GM21515 (cell line): ENCODE results near the gene CCDC142.
A peak's percentile ranks its signal among the peaks of the same experiment; 100 is the strongest.
"Not testable (repeated sequence)": the region's sequence is repeated elsewhere in the genome, so short reads cannot be mapped to it uniquely, and the experiment has no call there.

Source experiments
- ATAC-seq: cut with Tn5 transposase; IDR thresholded peaks from one replicate; pipeline ENCODE4 v1.9.1; 2021; ENCODE audit not compliant: unreplicated experiment

CCDC142 gene

DNA sequence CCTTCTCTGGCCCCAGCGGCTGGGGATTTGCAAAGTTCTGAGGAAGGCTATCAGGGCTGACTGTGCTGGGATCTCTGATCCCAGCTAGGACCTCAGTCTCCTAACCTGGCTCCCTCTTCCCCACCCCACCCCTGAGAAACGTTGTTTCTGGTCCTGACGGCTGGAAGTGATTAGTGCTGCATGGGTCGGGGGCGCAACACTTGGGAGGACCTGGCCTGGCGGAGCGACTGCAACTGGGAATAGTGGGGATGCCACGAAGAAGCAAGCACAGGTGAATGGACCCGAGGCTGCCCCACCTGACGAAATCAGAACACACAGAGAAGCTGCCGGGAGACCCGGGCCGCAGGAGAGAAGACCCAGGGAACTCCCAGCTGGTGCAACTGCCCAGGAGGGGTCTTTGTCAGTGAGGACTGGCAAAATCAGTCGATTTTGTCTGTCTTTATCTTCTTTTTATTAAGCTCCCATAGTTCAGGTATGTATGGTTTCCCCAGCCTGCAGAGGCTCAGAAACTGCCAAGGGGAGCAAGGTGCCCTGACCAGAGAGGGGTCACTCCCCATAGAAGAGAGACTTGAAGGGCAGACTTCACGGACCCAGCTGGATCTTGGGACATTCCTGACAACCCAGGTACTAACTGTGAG is 17.3 kb upstream of the CCDC142 start:
- ATAC-seq = no peak

DNA sequence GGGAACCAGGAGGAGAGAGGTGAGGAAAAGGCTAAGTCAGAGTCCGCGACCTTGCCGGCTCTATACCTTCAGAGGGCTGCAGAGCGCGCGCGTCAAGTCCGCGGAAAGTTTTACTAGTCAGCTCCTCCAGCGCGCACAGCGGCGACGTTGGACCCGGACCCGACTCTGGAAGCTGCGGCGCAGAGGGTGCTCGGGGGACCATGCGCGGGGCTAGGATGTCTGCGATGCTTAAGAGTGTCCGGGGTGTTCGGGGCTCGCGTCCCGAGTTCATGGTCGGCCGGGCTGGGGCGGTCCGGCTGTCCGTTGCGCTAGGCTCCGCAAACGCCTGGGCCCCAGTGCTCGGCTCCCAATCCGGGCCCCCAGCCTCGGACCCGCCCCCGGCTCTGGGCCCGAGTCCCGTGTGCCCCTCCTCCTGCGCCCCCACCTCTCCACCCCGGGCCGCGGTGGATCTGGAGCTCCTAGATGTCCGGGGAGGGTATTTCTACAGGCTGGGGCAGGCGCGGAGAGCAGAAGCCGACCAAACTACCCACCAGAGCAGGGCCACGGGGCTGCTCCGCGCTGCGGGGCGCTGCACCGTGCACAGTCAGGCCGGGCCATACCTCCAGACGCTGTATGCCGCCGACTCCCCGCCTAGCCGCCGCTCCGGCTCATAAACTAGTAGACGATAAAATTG is 16.6 kb upstream of the CCDC142 start, which contains the start of gene LBX2:
Gene LBX2 (minus strand): TSS at position 337 of the 673 bp plus-strand sequence. CDS start 66 bp downstream, at position 271.
- ATAC-seq = no peak

DNA sequence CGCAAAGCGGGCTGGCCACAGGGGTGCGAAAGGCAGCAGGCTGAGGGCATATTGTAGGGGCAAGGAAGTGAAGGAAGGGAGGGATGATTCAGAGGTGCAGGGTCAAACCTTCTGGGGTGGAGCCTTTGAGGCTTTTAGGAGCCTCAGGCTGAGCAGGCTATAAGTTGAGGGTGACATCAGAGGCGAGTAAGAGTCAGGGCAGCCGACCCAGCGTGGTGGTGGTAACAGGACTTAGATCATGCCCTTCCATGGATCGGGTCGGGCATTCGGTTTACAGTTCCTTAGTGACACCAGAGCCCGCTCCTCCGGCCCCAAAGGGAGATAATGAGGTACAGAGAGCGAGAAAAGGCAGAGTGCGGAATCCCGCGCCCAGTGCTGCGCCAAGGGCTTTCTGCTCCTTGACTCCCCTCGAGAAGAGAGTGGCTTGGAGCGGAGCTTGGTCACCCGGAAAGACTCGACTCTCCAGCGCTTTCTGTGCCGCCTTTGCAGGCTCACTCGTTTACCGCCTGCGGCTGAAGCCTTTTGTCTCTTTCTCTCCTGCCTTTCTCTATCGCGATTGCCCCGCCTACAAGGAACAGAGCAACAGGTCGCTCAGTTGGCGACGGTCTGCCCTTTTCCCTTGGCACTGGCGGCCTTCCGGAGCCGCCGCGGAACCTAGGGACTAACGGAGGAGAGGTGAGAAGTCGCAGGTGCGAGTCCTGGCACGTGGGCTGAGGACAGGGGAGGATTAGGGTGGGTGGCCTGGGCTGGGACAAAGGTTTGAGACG is 15.9 kb upstream of the CCDC142 start:
- ATAC-seq = no peak

DNA sequence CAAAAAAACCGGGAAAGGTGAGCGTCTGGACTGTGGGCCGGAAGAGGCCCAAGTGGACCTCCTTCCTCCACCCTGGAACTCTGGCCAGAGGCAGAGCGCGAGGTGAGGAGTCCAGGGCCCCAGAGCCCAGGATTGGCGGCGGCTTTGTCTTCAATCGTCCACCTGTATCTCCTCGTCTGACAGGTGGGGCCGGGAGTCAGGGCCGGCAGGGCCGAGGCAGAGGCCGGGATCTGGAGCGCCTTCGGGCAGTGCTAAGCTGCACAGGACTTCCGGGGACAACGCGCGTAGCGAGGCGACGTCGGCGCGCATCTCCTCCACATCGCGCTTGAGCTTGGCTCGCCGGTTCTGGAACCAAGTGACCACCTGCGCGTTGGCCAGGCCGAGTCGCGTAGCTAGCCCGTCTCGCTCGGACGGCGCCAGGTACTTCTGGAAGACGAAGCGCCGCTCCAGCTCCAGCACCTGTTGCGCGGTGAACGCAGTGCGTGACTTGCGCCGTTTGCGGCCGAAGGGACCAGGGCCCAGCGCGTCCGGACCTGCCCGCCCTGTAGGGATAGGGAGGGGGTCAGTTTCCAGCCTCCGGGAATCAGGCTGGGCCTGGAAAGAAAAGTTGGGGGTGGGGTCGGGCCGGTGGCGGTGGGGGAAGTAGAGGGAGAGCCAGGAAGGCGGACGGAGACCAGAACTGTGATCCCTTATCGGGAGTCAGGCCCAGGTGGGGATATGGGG is 15.1 kb upstream of the CCDC142 start:
- ATAC-seq = no peak

DNA sequence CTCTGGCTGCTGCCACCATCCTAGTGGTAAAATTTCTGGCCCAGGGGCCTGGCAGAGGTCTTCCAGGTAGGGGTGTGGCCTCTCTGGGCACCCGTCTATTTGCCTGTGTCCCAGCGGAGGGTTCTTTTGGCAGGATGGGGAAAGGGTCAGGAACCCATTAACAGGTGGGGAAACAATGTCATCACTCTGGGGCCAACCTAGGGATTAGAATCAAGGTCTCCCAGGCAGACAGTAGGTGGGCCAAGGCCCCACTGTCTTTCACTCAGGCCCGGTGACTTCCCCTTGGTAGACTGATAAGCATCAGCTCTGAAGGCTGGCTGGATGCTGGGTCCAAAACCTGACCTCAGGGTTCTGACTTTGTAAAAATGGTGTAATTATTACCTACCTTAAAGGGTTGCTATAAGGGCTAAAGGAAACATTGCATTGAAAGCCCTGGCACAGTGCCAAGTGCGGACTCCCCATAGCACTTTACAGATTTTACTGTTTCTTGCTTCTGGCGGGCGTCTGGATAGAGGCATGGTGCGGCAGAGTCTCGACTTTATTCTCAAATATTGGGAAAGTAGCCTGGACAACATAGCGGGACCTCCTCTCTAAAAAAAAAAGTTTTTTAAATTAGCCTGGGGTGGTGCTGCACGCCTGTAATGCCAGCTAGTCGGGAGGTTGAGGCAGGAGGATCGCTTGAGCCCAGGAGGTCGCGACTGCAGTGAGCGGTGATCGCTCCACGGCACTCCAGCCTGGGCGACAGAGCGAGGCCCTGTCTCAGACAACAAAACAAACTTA is 14.4 kb upstream of the CCDC142 start:
- ATAC-seq = no peak

DNA sequence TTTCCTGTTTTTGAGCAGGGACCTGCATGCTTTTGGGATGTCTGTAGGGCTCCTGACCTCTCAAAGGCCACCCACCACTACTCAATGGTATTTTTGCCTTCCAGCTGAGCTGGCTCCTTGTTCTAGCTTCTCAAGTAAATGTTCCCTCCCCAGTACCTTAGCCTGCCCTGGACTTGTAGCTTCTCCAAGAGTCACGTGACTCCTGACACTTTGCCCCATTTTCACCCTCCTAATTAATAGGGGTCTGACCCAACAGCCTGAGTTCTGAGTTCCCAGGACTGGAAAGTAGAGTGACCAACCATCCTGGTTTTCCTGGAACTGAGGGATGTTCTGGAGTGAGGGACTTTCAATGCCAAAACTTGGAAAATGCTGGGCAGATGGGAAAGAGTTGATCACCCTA is 12.6 kb upstream of the CCDC142 start:
- no peak for ATAC-seq

DNA sequence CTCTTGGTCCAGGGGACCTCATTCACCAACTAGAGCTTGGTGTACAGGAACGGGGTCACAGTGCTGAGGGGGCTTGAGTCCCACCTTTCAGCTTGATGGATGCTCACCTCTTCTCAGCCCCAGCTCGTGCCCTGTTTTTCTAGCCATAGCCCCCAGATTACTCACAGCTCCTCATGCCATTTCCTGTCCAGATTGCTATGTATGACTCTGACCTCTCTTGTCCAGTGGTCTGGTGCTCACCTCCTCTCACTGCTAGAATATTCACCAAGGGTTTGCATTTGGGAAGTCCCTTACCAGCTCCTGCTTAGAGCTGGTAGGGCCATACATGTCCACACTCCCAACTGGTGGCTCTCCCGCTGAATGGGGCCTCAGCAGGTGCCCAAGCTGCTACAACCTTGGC is 10.7 kb upstream of the CCDC142 start:
- ATAC-seq = no peak

DNA sequence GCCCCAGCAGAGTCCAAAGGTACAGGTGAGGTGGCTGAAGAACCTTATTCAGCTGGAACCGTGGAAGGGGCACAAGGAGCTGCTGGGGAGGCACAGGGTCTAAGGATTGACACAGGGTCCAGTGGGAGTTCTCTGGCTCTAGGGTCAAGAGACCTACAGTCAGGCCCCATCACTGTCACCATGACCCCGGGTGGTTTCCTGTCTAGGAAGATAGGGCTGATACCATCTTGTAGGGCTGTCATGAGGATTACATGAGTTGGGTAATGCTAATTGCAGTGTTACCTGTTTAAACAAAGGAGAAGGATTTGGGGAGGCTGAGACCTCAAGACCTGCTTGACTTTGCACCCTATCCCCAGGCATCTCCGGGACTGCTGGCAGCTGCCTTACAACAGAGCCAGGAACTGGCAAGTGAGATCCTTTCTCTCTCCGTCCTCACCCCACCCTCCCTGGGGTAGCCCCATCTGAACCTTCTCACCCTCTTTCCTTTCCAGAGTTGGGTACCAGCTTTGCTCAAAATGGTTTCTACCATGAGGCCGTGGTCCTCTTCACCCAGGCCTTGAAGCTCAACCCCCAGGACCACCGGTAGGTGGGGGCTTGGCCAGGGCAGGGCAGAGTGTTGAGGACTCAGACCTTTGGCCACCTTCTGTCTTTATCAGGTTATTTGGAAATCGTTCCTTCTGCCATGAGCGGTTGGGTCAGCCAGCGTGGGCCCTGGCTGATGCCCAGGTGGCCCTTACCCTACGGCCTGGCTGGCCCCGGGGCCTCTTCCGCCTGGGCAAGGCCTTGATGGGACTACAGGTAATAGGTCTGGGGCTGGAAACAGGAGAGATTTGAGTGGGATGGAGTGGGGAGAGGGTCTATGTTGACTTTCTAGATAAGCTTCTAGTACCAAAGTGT is 9.1 kb upstream of the CCDC142 start:
- no peak for ATAC-seq

DNA sequence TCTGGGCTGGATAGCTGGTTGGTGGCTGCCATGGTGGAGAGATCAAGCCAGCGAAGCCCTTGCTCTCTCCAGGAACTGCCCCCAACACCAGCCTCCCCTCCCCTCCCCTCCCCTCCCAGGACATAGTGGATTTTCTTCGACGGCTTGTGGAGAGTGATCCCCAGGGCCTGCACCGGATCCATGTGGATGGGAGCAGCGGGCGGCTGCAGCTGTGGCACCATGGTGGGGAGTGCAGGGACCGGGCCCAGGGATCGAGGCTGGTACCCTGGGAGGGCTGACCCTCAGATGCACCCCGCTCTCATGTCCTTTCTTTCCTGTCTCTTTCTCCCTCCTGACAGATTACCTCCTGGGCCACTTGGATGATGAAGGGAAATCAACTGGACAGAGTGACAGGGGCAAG is 7.1 kb upstream of the CCDC142 start:
- no peak for ATAC-seq

DNA sequence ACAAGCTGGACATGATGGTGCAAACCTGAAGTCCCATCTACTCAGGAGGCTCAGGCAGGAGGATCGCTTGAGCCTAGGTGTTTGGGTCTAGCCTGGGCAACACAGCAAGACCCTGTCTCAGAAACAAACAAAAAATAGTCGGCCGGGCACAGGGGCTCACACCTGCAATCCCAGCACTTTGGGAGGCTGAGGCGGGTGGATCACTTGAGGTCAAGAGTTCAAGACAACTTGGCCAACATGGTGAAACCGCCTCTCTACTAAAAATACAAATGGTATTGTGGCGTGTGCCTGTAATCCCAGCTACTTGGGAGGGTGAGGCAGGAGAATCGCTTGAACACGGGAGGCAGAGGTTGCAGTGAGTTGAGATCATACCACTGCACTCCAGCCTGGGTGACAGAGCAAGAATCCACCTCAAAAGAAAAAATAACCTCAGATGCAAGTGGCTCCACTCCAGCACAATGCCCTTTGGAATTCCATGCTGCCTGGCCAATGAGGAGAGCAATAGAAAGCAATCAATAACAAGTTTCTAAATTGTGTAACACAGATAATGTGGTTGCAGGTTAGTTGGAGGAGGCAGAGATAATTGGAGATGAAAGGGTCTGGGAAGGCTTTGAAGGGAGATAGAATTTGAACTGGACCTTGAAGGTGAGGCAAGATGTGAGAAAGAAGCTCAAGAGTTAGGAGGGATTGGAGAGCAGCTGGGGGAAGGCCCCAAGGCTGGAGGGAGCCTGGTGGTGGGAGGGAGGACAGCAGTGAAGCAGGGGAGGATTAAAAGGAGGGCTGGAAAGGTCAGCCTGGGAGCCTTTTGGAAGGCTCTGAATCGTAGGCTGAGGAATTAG is 6.1 kb upstream of the CCDC142 start:
- no peak for ATAC-seq

DNA sequence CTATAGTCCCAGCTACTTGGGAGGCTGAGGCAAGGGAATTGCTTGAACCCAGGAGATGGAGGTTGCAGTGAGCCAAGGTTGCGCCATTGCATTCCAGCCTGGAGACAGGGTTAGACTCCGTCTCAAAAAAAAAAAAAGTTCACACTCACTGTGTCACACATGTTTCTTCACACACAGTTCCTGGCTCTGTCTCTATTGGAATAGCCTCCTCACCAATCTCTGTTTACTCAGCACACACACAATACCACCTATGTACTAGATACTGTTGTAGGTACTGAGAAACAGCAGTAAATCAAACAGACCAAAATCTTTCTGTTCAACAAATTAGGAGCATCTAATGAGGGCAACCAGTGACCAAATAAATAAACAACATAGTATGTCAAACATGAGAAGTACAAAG is 3.3 kb upstream of the CCDC142 start:
- no peak for ATAC-seq

DNA sequence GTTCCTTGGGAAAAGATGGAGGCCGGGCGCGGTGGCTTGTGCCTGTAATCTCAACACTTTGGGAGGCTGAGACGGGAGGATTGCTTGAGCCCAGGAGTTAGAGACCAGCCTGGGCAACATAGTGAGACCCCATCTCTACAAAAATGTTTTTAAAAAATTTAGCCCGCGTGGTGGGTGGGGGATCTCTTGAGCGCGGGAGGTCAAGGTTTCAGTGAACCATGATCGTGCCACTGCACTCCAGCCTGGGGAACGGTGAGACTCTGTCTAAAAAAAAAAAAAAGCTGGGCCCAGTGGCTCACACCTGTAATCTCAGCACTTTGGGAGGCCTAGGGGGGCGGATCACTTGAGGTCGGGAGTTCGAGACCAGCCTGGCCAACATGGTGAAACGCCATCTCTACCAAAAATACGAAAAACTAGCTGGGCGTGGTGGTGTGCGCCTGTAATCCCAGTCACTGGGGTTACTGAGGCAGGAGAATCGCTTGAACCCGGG is 922 bp upstream of the CCDC142 start:
- not testable (repeated sequence) for ATAC-seq

DNA sequence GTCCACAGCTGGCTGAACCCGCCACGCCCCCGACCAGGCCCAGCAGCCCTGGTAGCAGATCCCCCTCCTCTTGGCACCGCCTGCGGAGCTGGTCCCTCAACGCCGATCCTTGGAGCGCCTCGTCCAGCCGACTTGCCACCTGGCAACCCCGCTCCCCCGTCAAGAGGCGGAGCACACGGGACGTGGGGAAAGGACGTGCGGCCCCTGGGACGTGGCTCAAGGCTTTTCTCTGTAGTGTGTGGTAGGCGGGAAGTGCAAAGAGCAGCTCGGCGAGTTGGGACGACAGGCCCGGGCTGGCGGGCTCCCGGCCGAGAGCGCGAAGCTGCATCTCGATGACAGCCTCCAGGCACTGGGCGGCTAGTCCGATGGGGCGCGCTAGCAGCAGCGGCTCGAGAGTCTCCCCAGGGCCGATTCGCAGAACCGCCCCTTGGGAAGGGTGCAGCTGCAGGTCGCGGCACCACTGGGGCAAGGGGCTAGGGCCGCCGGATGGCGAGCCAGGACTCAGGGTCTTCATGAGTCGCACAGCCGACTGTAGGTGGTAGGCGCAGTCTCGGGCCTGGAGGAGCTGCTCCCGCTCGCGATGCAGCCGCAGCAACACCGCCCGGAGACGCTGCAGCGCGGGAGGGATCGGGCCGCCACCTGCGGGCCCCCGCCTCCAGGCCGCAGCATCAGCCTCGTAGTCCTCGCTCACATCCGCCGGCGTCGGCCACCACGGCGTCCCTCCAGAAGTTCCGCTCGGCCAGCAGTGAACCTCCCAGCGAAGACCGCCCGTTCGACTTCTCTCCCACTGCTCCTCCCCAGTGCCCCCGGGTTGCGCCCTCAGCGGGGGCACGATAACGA is 617 bp downstream of the CCDC142 start:
- peak; percentile 41 for ATAC-seq

DNA sequence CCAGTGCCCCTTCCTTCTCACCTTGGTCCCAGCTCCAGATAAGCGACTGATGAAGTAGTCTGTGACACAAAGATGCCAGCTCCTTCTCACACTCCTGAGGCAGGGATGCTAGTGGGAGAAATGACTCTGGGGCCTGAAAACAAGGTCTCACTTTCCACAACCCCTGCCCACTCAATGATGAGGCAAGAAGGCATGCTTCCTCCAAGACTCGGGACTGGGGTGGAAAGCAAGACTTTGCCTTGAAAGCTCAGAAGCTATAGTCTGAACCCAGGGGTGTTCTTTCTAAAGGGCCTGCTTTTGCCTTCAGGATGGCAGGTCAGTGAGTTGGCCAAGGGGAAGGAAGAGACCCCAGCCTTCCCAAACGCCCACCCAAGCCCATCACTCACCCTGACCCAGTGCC is 1.4 kb downstream of the CCDC142 start:
- ATAC-seq = no peak

DNA sequence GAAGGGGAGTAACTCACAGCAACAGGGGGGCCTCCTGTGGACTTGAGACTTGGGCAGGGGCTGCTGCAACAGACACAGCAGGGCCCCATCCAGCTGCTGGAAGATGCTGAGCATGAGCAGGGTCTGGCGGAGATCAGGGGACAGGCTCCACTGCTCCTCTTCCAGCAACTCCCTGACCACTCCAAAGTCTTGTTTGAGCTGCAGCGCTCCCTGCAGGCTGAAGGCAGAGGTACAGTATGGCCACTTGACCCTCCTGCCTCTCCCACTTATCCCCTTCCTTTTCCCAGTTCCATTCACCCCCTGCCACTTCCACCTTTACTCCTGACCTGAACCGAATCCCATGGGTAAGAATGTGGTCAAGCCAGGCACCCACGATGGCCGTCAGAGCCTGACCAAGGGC is 7.9 kb downstream of the CCDC142 start:
- no peak for ATAC-seq

DNA sequence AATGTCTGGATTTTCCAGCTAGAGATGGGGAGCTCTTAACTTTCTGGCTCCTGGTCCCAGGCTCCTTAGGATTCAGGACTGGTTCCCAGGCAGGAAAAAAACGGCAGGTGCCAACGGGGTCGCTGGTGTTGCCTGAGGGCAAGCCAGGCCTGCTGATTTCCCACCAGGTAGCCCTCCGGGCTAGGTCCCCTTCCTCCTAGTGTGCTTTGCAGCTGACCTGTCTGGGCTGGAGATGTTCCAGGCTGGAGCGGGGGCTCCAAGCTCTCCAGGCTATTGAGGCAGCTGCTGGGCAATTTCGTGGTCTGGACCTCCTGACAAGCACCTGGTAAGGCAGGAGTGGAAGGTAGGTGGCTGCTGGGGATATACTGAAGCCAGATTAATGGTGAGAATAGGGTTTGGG is 8.3 kb downstream of the CCDC142 start:
- no peak for ATAC-seq

DNA sequence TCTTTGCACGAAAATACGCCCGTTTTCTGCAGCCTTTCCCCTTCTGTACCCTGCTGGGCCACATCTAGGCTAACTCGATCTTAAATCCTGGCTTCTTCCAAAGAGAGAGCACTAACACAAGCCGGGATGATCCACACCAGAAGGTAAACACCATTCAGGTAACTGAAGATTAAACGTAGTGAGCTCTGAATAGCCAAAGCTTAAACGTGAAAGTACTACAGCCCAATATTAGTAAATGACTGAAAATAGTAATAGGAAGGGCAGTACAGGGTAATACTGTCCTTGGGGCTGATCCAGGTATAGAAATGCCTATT is 9.9 kb downstream of the CCDC142 start:
- no peak for ATAC-seq
